Pancreas (tissue), 10 donors: ENCODE data around the gene ATP9B. TPM values are rescaled to one million over a fixed set of nuclear protein-coding genes. Genes with fewer than 3 reads are reported as not detected.
A peak's percentile ranks its signal among the peaks of the same experiment; 100 is the strongest.

Source experiments
- ATAC-seq, 4 donors: fragments of 200-7000 bp; cut with Tn5 transposase; one replicate each; pipeline versions ENCODE4 v1.8.0 to v1.9.1; 2020; ENCODE audit warnings: mild to moderate bottlenecking in 4 of 4, moderate library complexity in 4 of 4
- DNase-seq, 6 donors: peaks; one replicate each; pipeline ENCODE4 v3.0.0-alpha.2; 2020
- FAIRE-seq: peaks from 2 replicates; lab custom pipeline; 2012; peaks lifted over from hg19 to GRCh38; lab: Jason Lieb, UNC
- H3K27ac ChIP-seq, 4 donors: fragments of 200-600 bp; sonication (generic); 1 replicate in 3 of 4; 2 replicates in 1 of 4; pipeline versions ENCODE4 v1.5.0 to v1.8.0; 2020
- H3K27me3 ChIP-seq, 4 donors: fragments of 200-600 bp; one replicate each; pipeline ENCODE4 v1.8.0; 2021
- H3K36me3 ChIP-seq, 3 donors: fragments of 200-600 bp; sonication (generic) in 1 of 3; one replicate each; pipeline versions ENCODE4 v1.5.0 to v1.8.0; 2020 to 2021
- H3K4me1 ChIP-seq, 3 donors: fragments of 200-600 bp; one replicate each; pipeline ENCODE4 v1.8.0; 2021
- H3K4me3 ChIP-seq, 4 donors: fragments of 200-600 bp; sonication (generic) in 2 of 4; one replicate each; pipeline versions ENCODE4 v1.5.0 to v1.8.0; 2020 to 2021
- H3K9me3 ChIP-seq, 4 donors: fragments of 200-600 bp; one replicate each; pipeline ENCODE4 v1.8.0; 2021
- WGBS, 2 donors: extraction: QIAGEN DNeasy Blood & Tissue Kit; methylation state at CpG; one replicate each; pipeline ENCODE4 v1.1.7; 2013; 5-methylcytosine and 5-hydroxymethylcytosine counted together
- intact Hi-C, 3 donors: fragments of 100-400 bp; cut with DNase I; formaldehyde crosslinking; loops; one replicate each; pipeline versions ENCODE4 v1.11.1 to v1.14.2; 2022
- polyA plus RNA-seq, 2 donors: library from polyadenylated mRNA; stranded (reverse); fragments of 200-250 nt; gene quantifications; one replicate each; pipeline ENCODE4 v1.2.3, GENCODE V29; 2013
- total RNA-seq, 6 donors: library from RNA; stranded (reverse); fragmentation: NEBNext Ultra II Directional in 4 of 6; extraction: Animal tissue kit (Norgen Biotek cat#: 25700) in 4 of 6; gene quantifications; one replicate each; pipeline versions ENCODE4 v1.2.1 to v1.2.4, GENCODE V29; 2021 to 2023
- TF ChIP-seq, protein P1 (sequence below), 4 donors: fragments of 200-600 bp; sonication (generic) in 3 of 4; IDR thresholded peaks; one replicate each; pipeline versions ENCODE4 v1.5.0 to v1.8.0; 2021; ENCODE audit warnings: antibody characterized with exemption in 4 of 4
- donor health status: healthy with polysubstance abuse.
- donor health status: DM: no; HTN: no; CAD: no; lungs with moderate emphysema.
- donor health status: DM: no; HTN: no; CAD: no.
- donor health status: control.
- donor health status: control.
- donor health status: Bipolar disorder and iron deficiency.
- donor health status: DM: yes; HTN: yes; CAD: no.
- donor health status: DM: no; HTN: no; CAD: no.
- donor health status: DM: no; HTN: no; CAD: no.
- donor health status: DM: yes; HTN: yes; CAD: no.

ATP9B gene
- total and polyA plus RNA-seq, 8 donors = 10.2 to 19.0 (median 15.5) TPM

GRCh38 chr18:79395761-79396404 lies 326.7 kb downstream of the ATP9B start, which contains the start of gene NFATC1:
Gene NFATC1 (plus strand): TSS chr18:79395930. CDS start chr18:79396225, 295 bp downstream.
- Histone ChIP-seq H3K27ac (peak within 1 kb of the TSS in 2 of 4 donors; percentile 83 to 87), H3K4me1 (peaks cover 0 to 14% (median 10%) of the 10 kb centered on the region in 3 donors), H3K27me3 (peaks cover 0 to 7% (median 0%) of the 10 kb centered on the region in 4 donors), H3K9me3 (no peaks in the 10 kb centered on the region), H3K36me3 (no peaks in the 10 kb centered on the region), H3K4me3 (peak within 1 kb of the TSS; percentile 31 to 64 (median 46))
- intact Hi-C loops = no loop called here
- no peak for FAIRE-seq
- TF ChIP-seq, protein P1, sequence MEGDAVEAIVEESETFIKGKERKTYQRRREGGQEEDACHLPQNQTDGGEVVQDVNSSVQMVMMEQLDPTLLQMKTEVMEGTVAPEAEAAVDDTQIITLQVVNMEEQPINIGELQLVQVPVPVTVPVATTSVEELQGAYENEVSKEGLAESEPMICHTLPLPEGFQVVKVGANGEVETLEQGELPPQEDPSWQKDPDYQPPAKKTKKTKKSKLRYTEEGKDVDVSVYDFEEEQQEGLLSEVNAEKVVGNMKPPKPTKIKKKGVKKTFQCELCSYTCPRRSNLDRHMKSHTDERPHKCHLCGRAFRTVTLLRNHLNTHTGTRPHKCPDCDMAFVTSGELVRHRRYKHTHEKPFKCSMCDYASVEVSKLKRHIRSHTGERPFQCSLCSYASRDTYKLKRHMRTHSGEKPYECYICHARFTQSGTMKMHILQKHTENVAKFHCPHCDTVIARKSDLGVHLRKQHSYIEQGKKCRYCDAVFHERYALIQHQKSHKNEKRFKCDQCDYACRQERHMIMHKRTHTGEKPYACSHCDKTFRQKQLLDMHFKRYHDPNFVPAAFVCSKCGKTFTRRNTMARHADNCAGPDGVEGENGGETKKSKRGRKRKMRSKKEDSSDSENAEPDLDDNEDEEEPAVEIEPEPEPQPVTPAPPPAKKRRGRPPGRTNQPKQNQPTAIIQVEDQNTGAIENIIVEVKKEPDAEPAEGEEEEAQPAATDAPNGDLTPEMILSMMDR (IDR thresholded peaks at IDR 0.05) = no peak
- 1% methylated on average over 52 to 91 of the region's 91 CpGs for WGBS, 2 donors
- peak; percentile 7 to 23 (median 14) for ATAC-seq
- peak in 5 of 6 donors; percentile 49 to 83 (median 60) for DNase-seq

DNA sequence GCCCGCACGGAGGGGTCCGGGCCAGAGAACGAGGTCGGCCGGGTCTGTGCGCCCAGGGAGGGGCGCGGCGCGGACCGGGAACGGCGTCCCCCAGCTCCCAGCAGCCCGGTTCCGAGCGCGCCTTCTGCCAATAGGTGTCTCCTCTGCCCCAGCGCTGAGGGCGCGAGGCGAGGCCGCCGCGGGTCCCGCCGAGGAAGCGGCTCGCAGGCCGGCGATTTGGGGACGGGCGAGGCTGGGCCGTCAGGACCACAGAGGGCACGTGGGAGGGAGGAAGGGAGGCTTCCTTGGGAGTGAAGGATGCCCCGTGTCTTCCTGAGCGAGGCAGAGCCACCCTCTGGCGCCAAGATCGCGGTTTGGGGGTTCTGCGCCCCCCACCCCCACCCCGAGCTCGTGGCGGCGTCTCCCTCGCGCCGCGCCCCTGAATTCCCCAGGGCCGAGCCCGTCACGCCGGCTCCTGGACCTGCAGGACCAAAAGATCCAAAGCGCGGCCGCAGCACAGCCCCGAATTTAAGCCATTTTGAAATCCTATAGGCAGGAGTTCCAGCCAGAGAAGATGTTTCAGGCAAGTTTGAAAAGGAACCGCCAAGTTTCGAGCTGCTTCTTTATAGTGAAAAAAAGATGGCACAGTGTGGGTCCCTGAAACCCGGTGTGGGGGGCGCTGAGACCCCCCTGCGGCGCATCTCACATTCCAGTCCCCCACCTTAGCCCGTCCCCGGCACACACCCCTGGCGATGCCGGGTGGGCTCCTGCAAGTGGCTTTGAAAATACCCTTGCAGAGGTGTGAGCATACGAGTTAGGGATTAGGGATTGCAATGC lies 327.4 kb downstream of the ATP9B start:
- no peak for FAIRE-seq
- intact Hi-C loops = no loop called here
- H3K9me3 ChIP-seq = no peaks in the 10 kb centered on the region
- DNase-seq = peak in 3 of 6 donors; percentile 39 to 83 (median 44)
- peaks cover 0 to 14% (median 10%) of the 10 kb centered on the region in 3 donors for H3K4me1 ChIP-seq
- ATAC-seq = peak in 2 of 4 donors; percentile 9 to 13
- H3K27me3 ChIP-seq = peaks cover 0 to 5% (median 0%) of the 10 kb centered on the region in 4 donors
- peak overlapping the region; percentile 31 to 64 (median 40) for H3K4me3 ChIP-seq
- 9 to 11% methylated on average over 34 to 68 of the region's 68 CpGs for WGBS, 2 donors
- H3K36me3 ChIP-seq = no peaks in the 10 kb centered on the region
- H3K27ac ChIP-seq = no peak overlapping the region
- TF ChIP-seq, protein P1 (IDR thresholded peaks at IDR 0.05) = no peak

- TF ChIP-seq, protein P1 (IDR thresholded peaks at IDR 0.05) = no peak
- intact Hi-C loops = no loop called here
- ATAC-seq = no peak
- H3K36me3 ChIP-seq = no peaks in the 10 kb centered on the region
- DNase-seq = peak in 2 of 6 donors; percentile 4 to 21
- peaks cover 0 to under 1% (median 0%) of the 10 kb centered on the region in 4 donors for H3K27me3 ChIP-seq
- H3K4me3 ChIP-seq = no peak overlapping the region
- 72 to 73% methylated on average over 27 of the region's 27 CpGs for WGBS, 2 donors
- no peak for FAIRE-seq
- H3K27ac ChIP-seq = no peak overlapping the region
- H3K9me3 ChIP-seq = no peaks in the 10 kb centered on the region
- H3K4me1 ChIP-seq = peaks cover 0 to 14% (median 10%) of the 10 kb centered on the region in 3 donors
Measured at GRCh38 chr18:79397247-79397829, 328.1 kb downstream of the ATP9B start.

GRCh38 chr18:79397830-79398761 lies 328.9 kb downstream of the ATP9B start:
- FAIRE-seq = no peak
- peaks cover 3 to 11% (median 10%) of the 10 kb centered on the region in 3 donors for H3K4me1 ChIP-seq
- intact Hi-C loops = no loop called here

More at GRCh38 chr18:79397830-79398761, 328.9 kb downstream of the ATP9B start:
- TF ChIP-seq, protein P1 (IDR thresholded peaks at IDR 0.05) = no peak
- Histone ChIP-seq H3K4me3 (no peak overlapping the region), H3K36me3 (no peaks in the 10 kb centered on the region), H3K9me3 (no peaks in the 10 kb centered on the region), H3K27me3 (no peaks in the 10 kb centered on the region), H3K27ac (no peak overlapping the region)
- WGBS, 2 donors = 82 to 83% methylated on average over 38 of the region's 38 CpGs
- DNase-seq = peak in 3 of 6 donors; percentile 24 to 56 (median 51)
- ATAC-seq = no peak
